Measurements from ENCODE around the gene MTRFR.

Gene MTRFR

GRCh38 chr12:123250471-123251383 lies 17.5 kb downstream of the MTRFR start:
- peak; percentile 33 for DNase-seq

- no peak for DNase-seq
Measured at GRCh38 chr12:123251403-123252076, 18.3 kb downstream of the MTRFR start.

GRCh38 chr12:123252365-123252764 lies 19.1 kb downstream of the MTRFR start:
- peak; percentile 41 for DNase-seq

GRCh38 chr12:123253641-123254459 lies 20.6 kb downstream of the MTRFR start:
- DNase-seq: no peak

- no peak for DNase-seq
Measured at GRCh38 chr12:123254853-123255446, 21.7 kb downstream of the MTRFR start.

- no peak for DNase-seq
Measured at GRCh38 chr12:123258593-123258992, 25.4 kb downstream of the MTRFR start.

GRCh38 chr12:123260081-123260480 lies 26.8 kb downstream of the MTRFR start:
- DNase-seq: no peak

GRCh38 chr12:123261196-123261595 lies 28.0 kb downstream of the MTRFR start:
- DNase-seq: no peak

- no peak for DNase-seq
Measured at GRCh38 chr12:123263196-123263817, 30.1 kb downstream of the MTRFR start.

- no peak for DNase-seq
Measured at GRCh38 chr12:123264642-123265041, 31.4 kb downstream of the MTRFR start.

GRCh38 chr12:123265851-123266678 lies 32.8 kb downstream of the MTRFR start:
- no peak for DNase-seq

- DNase-seq: no peak
Measured at GRCh38 chr12:123266679-123267277, 33.5 kb downstream of the MTRFR start.

GRCh38 chr12:123267335-123267920 lies 34.2 kb downstream of the MTRFR start:
- no peak for DNase-seq

- no peak for DNase-seq
Measured at GRCh38 chr12:123267991-123268843, 35.0 kb downstream of the MTRFR start.

- no peak for DNase-seq
Measured at GRCh38 chr12:123268850-123269249, 35.6 kb downstream of the MTRFR start.

GRCh38 chr12:123269395-123269892 lies 36.2 kb downstream of the MTRFR start:
- no peak for DNase-seq

GRCh38 chr12:123269896-123270213 lies 36.6 kb downstream of the MTRFR start:
- no peak for DNase-seq

- DNase-seq: no peak
Measured at GRCh38 chr12:123270214-123271000, 37.2 kb downstream of the MTRFR start.

All from NCI-H774 (cell line).